ENCODE results near the gene RGS18.
"Not testable (repeated sequence)": the region's sequence is repeated elsewhere in the genome, so short reads cannot be mapped to it uniquely, and the experiment has no call there.

RGS18 gene, protein sequence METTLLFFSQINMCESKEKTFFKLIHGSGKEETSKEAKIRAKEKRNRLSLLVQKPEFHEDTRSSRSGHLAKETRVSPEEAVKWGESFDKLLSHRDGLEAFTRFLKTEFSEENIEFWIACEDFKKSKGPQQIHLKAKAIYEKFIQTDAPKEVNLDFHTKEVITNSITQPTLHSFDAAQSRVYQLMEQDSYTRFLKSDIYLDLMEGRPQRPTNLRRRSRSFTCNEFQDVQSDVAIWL

DNA sequence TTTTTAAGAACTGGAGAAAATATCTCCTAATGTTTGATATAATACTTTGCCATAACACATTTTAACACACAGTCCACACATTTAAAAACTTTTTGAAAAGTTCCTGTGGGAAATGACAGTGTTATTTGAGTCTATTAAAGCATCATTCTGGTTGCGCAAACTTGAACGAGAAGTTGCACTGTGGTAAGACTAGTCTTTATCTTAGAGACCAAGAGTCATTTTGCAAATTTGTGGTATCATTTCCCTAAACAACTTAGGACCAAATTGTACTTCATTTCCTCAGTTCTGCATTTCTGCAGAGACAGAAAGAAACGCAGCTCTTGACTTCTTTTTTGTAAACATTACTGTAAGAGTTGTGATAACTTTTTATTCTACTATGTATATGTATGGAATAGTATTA lies at the start of gene RGS18:
Gene RGS18 (plus strand): TSS at position 282 of the 400 bp plus-strand sequence. CDS start 176 bp downstream, outside the sequence.
- no peak within 1 kb of the TSS for H3K27ac Mint-ChIP-seq (ENCODE audit: low read depth)
- H3K27me3 Mint-ChIP-seq = no peaks in the 10 kb centered on the region
- ATAC-seq (replicated peaks; ENCODE audit: extremely low read depth, poor library complexity, severe bottlenecking) (peak; percentile 19), DNase-seq (ENCODE audit: low spot score in 2 of 2) (no peak)
- H3K36me3 Mint-ChIP-seq (ENCODE audit: insufficient read depth) = no peaks in the 10 kb centered on the region
- no peak within 1 kb of the TSS for H3K4me3 Mint-ChIP-seq
- H3K4me1 Mint-ChIP-seq = no peaks in the 10 kb centered on the region
- H3K9me3 Mint-ChIP-seq = peaks cover 21% of the 10 kb centered on the region

- no peaks in the 10 kb centered on the region for H3K36me3 Mint-ChIP-seq (ENCODE audit: insufficient read depth)
- ATAC-seq (replicated peaks; ENCODE audit: extremely low read depth, poor library complexity, severe bottlenecking) (no peak), DNase-seq (ENCODE audit: low spot score in 2 of 2) (no peak)
- H3K4me1 Mint-ChIP-seq = no peaks in the 10 kb centered on the region
- H3K9me3 Mint-ChIP-seq = peaks cover 20% of the 10 kb centered on the region
- H3K27ac Mint-ChIP-seq (ENCODE audit: low read depth) = no peak overlapping the region
- H3K27me3 Mint-ChIP-seq = no peaks in the 10 kb centered on the region
- H3K4me3 Mint-ChIP-seq = no peak overlapping the region
Measured at GRCh38 chr1:192109576-192109975, 48.7 kb upstream of the RGS18 start.

- no peak for ATAC-seq (replicated peaks; ENCODE audit: extremely low read depth, poor library complexity, severe bottlenecking)
- H3K36me3 Mint-ChIP-seq (ENCODE audit: insufficient read depth) = peaks cover 1% of the 10 kb centered on the region
- no peak for DNase-seq (ENCODE audit: low spot score in 2 of 2)
- H3K27me3 Mint-ChIP-seq = no peaks in the 10 kb centered on the region
- H3K27ac Mint-ChIP-seq (ENCODE audit: low read depth) = no peak overlapping the region
- H3K4me3 Mint-ChIP-seq = no peak overlapping the region
- peaks cover 29% of the 10 kb centered on the region for H3K9me3 Mint-ChIP-seq
- no peaks in the 10 kb centered on the region for H3K4me1 Mint-ChIP-seq
Measured at GRCh38 chr1:192115000-192115399, 43.3 kb upstream of the RGS18 start.

DNA sequence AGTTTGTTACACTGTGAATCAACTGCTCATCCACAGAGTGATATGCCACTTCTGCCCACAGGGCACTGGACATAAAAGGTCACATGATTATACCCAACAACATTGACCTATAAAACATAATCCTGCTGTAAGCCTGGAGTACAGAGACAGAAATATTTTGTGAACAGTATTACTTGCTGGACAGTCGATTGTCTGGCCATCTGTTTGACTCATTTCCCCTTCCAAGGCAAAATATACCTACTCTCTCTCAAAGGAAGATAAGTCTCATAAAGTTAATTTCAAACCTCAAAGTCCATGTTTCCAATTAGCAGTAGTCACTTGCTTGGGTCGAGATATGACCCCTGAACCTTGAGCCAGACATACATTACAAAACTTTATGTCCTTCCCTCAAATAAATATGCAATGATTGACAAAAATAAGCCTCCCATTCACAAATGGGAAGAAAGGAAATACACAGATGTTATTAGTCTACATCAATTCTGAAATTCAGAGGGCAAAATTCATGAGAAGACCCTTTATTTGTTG lies 39.3 kb upstream of the RGS18 start:
- H3K27ac Mint-ChIP-seq (ENCODE audit: low read depth) = no peak overlapping the region
- no peak for ATAC-seq (replicated peaks; ENCODE audit: extremely low read depth, poor library complexity, severe bottlenecking)

DNA sequence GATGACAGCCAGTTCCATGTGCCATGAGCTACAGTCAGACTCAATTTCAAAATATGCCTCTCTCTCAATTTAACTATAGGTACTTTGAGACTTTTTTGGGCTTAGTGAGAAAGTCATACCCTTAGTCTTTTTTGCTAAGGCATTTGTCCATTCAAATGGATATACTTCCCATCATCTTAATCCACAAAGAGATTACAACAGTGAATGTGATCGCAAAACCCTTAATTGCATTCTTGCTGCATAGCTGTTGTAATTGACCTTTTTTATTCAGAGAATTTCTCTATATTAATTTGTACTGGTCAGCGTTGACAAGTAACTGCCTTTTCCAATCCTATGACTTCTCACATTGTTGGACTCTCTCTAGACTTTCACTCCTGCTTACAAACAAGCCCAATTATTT lies 38.6 kb upstream of the RGS18 start:
- peaks cover 1% of the 10 kb centered on the region for H3K36me3 Mint-ChIP-seq (ENCODE audit: insufficient read depth)
- DNase-seq (ENCODE audit: low spot score in 2 of 2) (no peak), ATAC-seq (replicated peaks; ENCODE audit: extremely low read depth, poor library complexity, severe bottlenecking) (no peak)
- H3K27ac Mint-ChIP-seq (ENCODE audit: low read depth) = no peak overlapping the region
- H3K27me3 Mint-ChIP-seq = no peaks in the 10 kb centered on the region
- no peak overlapping the region for H3K4me3 Mint-ChIP-seq
- no peaks in the 10 kb centered on the region for H3K4me1 Mint-ChIP-seq
- peaks cover 19% of the 10 kb centered on the region for H3K9me3 Mint-ChIP-seq

More for the DNA sequence above, 39.3 kb upstream of the RGS18 start:
- peaks cover 1% of the 10 kb centered on the region for H3K36me3 Mint-ChIP-seq (ENCODE audit: insufficient read depth)
- no peaks in the 10 kb centered on the region for H3K27me3 Mint-ChIP-seq
- H3K9me3 Mint-ChIP-seq = peaks cover 25% of the 10 kb centered on the region
- no peak overlapping the region for H3K4me3 Mint-ChIP-seq
- no peak for DNase-seq (ENCODE audit: low spot score in 2 of 2)
- no peaks in the 10 kb centered on the region for H3K4me1 Mint-ChIP-seq

DNA sequence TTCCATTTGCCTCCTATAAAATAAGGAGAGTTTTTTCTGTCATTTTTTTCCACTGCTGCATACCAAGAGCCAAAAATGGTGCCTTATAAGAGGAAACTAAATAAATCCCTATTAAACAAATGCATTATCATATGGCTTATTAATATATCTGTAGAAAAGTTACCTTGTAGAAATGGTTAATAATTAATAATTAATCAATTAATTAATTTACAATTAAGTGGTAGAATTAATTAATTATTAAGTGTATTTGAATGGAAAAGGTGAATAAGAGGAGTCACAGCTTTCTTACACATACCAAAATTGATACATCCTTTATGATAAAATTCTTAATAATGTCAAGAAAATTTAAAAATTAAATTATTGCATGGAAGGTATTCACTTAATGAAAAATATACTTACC lies 35.6 kb upstream of the RGS18 start:
- H3K27ac Mint-ChIP-seq (ENCODE audit: low read depth) = no peak overlapping the region
- H3K9me3 Mint-ChIP-seq = peaks cover 5% of the 10 kb centered on the region
- H3K4me1 Mint-ChIP-seq = no peaks in the 10 kb centered on the region
- H3K36me3 Mint-ChIP-seq (ENCODE audit: insufficient read depth) = no peaks in the 10 kb centered on the region
- no peaks in the 10 kb centered on the region for H3K27me3 Mint-ChIP-seq
- ATAC-seq (replicated peaks; ENCODE audit: extremely low read depth, poor library complexity, severe bottlenecking) (no peak), DNase-seq (ENCODE audit: low spot score in 2 of 2) (no peak)
- no peak overlapping the region for H3K4me3 Mint-ChIP-seq

DNA sequence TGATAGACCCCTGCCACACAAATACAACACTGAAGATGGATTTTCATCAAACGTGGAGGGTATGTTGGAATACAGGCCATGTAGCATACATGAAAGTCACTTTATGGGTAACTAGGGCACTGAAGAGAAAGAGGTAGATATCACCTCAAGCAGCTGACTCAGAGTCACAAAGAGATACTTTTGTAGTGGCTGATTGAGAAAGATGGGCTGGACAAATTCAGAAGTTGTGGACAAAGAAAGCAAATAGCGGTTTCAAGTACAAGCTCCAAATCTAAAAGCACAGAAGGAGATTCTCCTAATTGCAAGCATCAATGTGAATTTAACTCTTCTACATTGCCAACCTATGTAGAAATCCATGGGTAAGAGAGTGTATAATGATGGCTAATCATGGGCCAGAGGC lies 35.0 kb upstream of the RGS18 start:
- Mint-ChIP-seq H3K9me3 (peaks cover 5% of the 10 kb centered on the region), H3K27me3 (no peaks in the 10 kb centered on the region), H3K36me3 (ENCODE audit: insufficient read depth) (no peaks in the 10 kb centered on the region), H3K4me1 (no peaks in the 10 kb centered on the region), H3K4me3 (no peak overlapping the region), H3K27ac (ENCODE audit: low read depth) (no peak overlapping the region)
- ATAC-seq (replicated peaks; ENCODE audit: extremely low read depth, poor library complexity, severe bottlenecking) = no peak
- DNase-seq (ENCODE audit: low spot score in 2 of 2) = no peak

DNA sequence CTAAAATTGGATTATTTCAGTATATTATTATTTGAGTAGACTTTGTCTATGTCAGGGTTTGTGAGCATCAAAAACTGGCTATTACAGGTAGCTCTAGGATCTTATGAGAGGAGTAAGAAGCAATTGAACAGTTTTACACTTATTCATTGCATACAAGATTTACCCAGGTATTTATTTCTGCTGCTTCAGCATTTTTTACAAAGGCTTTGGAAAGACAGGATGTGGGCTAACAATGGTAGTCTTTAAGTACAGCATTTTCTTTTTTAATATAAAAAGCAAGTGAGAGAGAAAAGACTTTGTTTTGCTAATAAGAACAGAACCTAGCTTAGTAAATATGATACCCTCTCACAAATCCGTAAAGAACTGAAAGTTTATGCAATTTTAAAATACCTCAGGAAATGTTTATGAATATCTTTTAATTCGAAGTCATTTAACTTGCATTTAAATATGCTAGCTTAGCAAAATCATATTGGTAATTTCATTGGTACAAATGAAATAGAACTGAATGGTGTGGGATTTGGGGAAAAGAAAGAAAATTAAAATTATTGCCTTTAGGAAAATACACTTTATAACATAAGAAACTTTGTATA lies 32.1 kb upstream of the RGS18 start:
- H3K27ac Mint-ChIP-seq (ENCODE audit: low read depth) = no peak overlapping the region
- H3K4me3 Mint-ChIP-seq = no peak overlapping the region
- H3K27me3 Mint-ChIP-seq = no peaks in the 10 kb centered on the region
- H3K4me1 Mint-ChIP-seq = no peaks in the 10 kb centered on the region
- no peaks in the 10 kb centered on the region for H3K36me3 Mint-ChIP-seq (ENCODE audit: insufficient read depth)
- DNase-seq (ENCODE audit: low spot score in 2 of 2) (no peak), ATAC-seq (replicated peaks; ENCODE audit: extremely low read depth, poor library complexity, severe bottlenecking) (no peak)
- peaks cover under 1% of the 10 kb centered on the region for H3K9me3 Mint-ChIP-seq

DNA sequence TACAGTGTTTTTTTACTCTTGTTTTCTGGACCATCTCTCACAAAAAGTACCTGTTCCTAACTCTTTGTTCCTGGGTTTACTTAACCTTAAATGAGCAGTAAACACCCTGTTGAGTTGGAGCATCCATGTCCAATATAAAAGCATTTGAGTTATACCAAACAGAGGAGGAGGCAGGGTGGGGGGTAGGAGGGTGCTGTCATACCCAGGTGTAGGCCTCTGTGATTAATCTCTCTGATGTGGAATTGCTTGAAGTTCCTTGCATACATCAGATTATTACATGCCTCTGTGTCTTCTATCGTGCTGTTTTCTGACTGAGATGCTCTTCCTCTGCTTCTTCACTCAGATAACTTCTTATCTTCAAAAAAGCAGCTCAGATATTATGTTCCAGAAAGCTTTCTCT lies 28.1 kb upstream of the RGS18 start:
- DNase-seq (ENCODE audit: low spot score in 2 of 2) (no peak), ATAC-seq (replicated peaks; ENCODE audit: extremely low read depth, poor library complexity, severe bottlenecking) (no peak)
- no peaks in the 10 kb centered on the region for H3K4me1 Mint-ChIP-seq
- H3K27ac Mint-ChIP-seq (ENCODE audit: low read depth) = no peak overlapping the region
- peaks cover under 1% of the 10 kb centered on the region for H3K9me3 Mint-ChIP-seq
- H3K27me3 Mint-ChIP-seq = no peaks in the 10 kb centered on the region
- no peaks in the 10 kb centered on the region for H3K36me3 Mint-ChIP-seq (ENCODE audit: insufficient read depth)
- H3K4me3 Mint-ChIP-seq = no peak overlapping the region

DNA sequence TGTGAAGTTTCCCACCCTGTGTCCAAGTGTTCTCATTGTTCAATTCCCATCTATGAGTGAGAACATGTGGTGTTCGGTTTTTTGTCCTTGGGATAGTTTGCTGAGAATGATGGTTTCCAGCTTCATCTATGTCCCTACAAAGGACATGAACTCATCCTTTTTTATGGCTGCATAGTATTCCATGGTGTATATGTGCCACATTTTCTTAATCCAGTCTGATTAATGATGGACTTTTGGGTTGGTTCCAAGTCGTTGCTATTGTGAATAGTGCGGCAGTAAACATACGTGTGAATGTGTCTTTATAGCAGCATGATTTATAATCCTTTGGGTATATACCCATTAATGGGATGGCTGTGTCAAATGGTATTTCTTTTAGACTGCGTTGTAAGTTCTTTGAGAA lies 27.4 kb upstream of the RGS18 start:
- not testable (repeated sequence) for H3K4me3 Mint-ChIP-seq; ATAC-seq (replicated peaks; ENCODE audit: extremely low read depth, poor library complexity, severe bottlenecking); H3K9me3 Mint-ChIP-seq; H3K4me1 Mint-ChIP-seq; H3K27ac Mint-ChIP-seq (ENCODE audit: low read depth); H3K36me3 Mint-ChIP-seq (ENCODE audit: insufficient read depth); H3K27me3 Mint-ChIP-seq; DNase-seq (ENCODE audit: low spot score in 2 of 2)

- H3K4me3 Mint-ChIP-seq = no peak overlapping the region
- peaks cover 4% of the 10 kb centered on the region for H3K9me3 Mint-ChIP-seq
- no peaks in the 10 kb centered on the region for H3K27me3 Mint-ChIP-seq
- H3K27ac Mint-ChIP-seq (ENCODE audit: low read depth) = no peak overlapping the region
- DNase-seq (ENCODE audit: low spot score in 2 of 2) (no peak), ATAC-seq (replicated peaks; ENCODE audit: extremely low read depth, poor library complexity, severe bottlenecking) (no peak)
- no peaks in the 10 kb centered on the region for H3K36me3 Mint-ChIP-seq (ENCODE audit: insufficient read depth)
- no peaks in the 10 kb centered on the region for H3K4me1 Mint-ChIP-seq
Measured at GRCh38 chr1:192131914-192132313, 26.3 kb upstream of the RGS18 start.

DNA sequence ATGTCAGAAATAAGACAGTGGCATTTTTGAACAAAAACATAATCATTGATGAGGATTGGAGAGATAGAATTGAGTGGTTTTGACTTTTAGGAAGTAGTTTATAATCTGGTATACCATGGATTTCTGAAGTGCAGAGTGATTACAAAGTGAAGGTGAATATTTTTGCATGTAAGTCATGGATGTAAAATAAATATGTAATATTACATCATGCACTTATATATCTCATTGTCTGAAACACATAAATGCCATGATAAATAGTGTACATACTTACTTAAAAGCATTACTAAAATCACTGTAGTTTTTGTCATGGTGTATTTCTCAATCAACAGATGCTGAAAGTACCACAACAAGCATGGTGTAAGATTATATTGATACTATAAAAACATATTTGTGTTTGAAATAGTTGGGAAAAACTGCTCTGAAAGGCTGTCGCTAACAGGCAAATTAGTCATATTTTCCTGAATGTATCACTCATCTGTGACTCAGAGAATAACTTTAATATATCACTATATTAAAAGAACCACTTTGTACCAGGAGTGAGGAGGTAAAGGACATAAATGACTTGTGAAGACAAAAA lies 24.8 kb upstream of the RGS18 start:
- no peaks in the 10 kb centered on the region for H3K36me3 Mint-ChIP-seq (ENCODE audit: insufficient read depth)
- H3K4me1 Mint-ChIP-seq = no peaks in the 10 kb centered on the region
- ATAC-seq (replicated peaks; ENCODE audit: extremely low read depth, poor library complexity, severe bottlenecking) = no peak
- no peaks in the 10 kb centered on the region for H3K27me3 Mint-ChIP-seq
- H3K27ac Mint-ChIP-seq (ENCODE audit: low read depth) = no peak overlapping the region
- H3K4me3 Mint-ChIP-seq = no peak overlapping the region
- DNase-seq (ENCODE audit: low spot score in 2 of 2) = no peak
- peaks cover 4% of the 10 kb centered on the region for H3K9me3 Mint-ChIP-seq

- H3K36me3 Mint-ChIP-seq (ENCODE audit: insufficient read depth) = peaks cover 1% of the 10 kb centered on the region
- no peaks in the 10 kb centered on the region for H3K27me3 Mint-ChIP-seq
- H3K4me1 Mint-ChIP-seq = no peaks in the 10 kb centered on the region
- H3K27ac Mint-ChIP-seq (ENCODE audit: low read depth) = no peak overlapping the region
- ATAC-seq (replicated peaks; ENCODE audit: extremely low read depth, poor library complexity, severe bottlenecking) (no peak), DNase-seq (ENCODE audit: low spot score in 2 of 2) (no peak)
- H3K4me3 Mint-ChIP-seq = no peak overlapping the region
- H3K9me3 Mint-ChIP-seq = peaks cover 6% of the 10 kb centered on the region
Measured at GRCh38 chr1:192140382-192140781, 17.9 kb upstream of the RGS18 start.

Data from central memory CD8-positive, alpha-beta T cell (primary cell).